Stimulated activated CD4-positive, alpha-beta T cell treated with anti-CD3 and anti-CD28 coated beads, Interleukin-4, amount 100 ng/mL, for 4 hours (primary cell): ENCODE data around the gene KRTAP10-9.
A peak's percentile ranks its signal among the peaks of the same experiment; 100 is the strongest.
"Not testable (repeated sequence)": the region's sequence is repeated elsewhere in the genome, so short reads cannot be mapped to it uniquely, and the experiment has no call there.

ENCODE experiments used
- DNase-seq, 2 experiments: peaks; one replicate each; pipeline ENCODE4 v3.0.0-alpha.2; 2020

KRTAP10-9 gene

DNA sequence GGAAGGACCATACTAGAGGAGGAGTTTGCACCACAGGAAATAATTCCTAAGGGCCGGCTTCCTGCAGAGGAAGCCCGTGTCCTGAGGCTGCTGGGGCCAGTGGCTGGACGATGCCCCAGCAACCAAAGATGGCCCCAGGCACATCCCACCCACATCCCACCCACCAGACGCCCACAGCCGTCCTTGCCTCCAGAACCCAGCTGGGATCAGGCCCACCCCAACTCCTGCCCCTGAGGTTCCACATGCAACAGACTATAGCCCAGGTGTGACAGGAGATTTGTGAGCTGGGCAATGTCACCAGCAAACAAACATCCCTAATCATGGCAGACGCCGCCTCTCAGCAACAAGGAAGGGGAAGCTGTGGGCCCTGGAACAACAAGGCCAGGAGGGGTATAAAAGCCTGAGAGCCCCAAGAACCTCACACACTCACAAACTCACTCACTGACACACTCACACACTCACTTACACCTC lies at the start of gene KRTAP10-9:
Gene KRTAP10-9 (plus strand): TSS at position 421 of the 471 bp plus-strand sequence. CDS start 79 bp downstream, outside the sequence.
- DNase-seq, result no peak

DNA sequence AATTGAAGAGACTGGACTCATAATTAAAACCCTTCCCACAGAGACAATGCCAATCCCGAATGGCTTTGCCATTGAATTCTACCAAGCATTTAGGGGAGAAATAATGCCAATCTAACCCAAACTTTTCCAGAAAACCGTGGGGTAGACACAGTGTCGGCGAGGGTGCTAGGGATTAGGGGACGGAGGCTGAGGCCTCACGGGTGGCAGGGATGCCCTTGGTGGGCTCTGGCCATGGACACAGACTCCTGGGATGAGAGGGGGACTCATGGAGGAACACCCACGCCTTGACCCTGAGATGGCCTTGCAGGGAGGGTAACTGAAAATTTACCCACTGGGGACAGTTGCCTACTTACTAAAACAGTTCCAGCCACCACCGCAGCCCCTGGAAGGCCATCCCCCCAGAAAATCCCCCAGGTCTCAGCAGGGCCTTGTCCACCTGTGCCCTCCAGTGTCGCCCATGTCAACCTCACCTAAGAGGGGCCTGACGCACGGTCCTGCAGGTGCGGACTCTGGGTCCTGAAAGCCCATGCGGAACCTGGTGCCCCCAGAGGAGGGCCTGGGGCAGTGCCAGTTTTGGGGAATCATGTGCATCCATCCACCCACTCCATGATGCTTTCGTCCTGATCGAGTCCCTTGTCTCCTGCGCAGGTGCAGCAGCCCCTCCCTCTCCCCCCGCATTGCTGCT lies 48.4 kb upstream of the KRTAP10-9 start:
- DNase-seq, result no peak

GRCh38 chr21:44579056-44579832 lies 47.6 kb upstream of the KRTAP10-9 start:
- no peak for DNase-seq

DNA sequence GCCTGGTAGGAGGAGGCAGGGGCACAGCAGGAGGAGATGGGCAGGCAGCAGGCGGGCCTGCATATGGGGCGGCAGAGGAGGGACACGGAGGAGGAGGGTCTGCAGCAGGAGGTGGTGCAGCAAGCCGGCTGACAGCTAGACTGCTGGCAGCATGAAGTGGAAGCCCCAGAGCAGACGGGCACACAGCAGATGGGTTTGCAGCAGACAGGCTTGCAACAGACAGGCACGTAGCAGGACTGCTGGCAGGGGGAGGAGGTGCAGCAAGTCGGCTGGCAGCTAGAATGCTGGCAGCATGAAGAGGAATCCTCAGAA lies 47.1 kb upstream of the KRTAP10-9 start:
- DNase-seq, result no peak

DNA sequence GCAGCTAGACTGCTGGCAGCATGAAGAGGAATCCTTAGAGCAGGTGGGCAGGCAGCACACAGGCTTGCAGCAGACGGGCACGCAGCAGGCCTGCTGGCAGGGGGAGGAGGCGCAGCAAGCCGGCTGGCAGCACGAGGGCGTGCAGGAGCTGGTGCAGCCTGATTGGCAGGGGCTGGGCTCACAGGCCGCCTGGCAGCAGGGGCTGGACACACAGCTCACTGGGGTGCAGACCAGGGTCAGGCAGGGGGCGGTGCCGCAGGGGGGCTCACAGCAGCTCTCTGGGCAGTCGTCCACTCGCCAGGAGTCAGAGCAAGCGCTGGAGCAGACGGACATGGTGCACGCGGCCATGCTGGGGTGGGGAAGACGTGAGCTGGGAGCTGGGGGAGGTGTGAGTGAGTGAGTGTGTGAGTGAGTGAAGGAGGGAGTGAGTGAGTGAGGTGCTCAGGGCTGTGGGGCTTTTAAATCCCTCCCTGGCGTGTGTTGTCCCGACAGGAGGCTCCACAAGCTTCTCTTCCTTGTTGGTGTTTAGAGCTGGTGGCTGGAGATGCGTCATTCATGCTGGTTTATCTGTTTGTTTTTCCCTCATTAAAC lies 46.6 kb upstream of the KRTAP10-9 start, which contains the start of gene KRTAP10-5:
Gene KRTAP10-5 (minus strand): TSS at position 374 of the 591 bp plus-strand sequence. CDS start 26 bp downstream, at position 348.
- DNase-seq, result not testable (repeated sequence)

GRCh38 chr21:44581158-44581557 lies 45.7 kb upstream of the KRTAP10-9 start:
- DNase-seq, result no peak

DNA sequence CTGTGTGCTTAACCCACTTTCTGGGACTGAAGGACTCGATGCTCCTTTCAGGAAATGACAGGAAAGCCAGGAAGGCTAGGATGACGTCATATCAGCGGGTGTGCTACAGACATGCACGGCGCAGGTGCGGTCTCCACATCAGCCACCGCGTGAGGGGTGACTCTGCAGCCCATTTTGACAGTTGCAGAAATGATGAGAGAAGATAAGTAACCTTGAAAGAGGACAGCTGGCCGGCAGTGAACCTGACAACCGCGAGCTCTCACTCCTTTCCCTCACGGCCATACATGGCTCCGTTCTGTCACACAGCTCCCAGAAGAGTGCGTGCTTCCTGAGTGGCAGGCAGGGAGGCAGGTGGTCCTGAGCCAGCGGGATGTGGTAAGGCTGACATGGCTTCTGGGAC lies 44.8 kb upstream of the KRTAP10-9 start:
- DNase-seq, result no peak

DNA sequence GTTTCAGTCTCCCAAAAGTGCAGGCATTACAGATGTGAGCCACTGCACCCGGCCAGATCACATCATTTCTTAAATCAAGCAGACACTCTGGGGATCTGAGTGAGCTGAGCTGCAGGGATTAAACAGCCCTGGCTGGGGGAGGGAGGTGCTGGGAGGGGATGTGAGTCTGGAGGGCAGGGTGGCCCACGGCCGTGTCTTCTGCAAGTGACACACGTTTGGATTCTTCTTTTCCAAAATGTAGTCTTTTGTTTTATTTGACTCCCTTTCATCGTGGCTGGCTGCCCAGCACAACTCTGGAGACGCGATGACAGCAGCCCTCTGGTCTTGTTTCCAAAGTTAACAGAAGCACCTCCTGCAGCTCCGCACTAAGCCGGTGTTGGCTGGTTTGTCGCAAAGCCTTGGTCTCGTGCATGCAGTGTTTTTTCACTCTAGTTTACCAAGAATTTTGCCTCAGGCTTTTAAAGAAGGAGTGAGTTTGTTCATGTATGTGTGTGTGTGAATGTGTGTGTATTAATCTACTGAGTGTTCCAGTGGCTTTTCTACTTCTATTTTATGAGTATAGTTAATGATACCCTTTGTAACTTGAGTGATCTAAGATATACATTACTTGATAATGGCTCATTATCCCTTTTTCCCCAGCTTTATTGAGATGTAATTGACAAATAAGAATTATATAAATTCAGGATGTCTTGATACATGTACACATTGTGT lies 43.6 kb upstream of the KRTAP10-9 start:
- DNase-seq, result no peak

- DNase-seq, result peak in 1 of 2 experiments; percentile 50
Observed at GRCh38 chr21:44583800-44584147, 43.1 kb upstream of the KRTAP10-9 start.

GRCh38 chr21:44585892-44586291 lies 41.0 kb upstream of the KRTAP10-9 start:
- DNase-seq, result no peak

DNA sequence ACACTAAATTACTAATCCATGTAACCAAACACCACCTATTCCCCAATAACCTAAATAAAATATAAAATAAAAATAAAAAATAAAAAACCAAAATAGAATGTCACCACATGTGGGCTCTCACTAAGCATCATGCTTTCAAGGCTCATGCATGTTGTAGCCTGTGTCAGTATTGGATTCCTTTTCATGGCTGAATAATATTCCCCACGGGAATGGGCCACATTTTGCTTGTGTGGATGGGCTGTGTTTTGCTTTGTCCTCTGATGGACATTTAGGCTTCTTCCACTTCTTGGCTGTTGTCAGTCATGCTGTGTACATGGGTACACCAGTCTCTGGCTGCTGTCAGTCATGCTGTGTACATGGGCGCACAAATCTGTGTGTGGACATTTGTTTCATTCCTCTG lies 37.8 kb upstream of the KRTAP10-9 start:
- DNase-seq, result no peak

DNA sequence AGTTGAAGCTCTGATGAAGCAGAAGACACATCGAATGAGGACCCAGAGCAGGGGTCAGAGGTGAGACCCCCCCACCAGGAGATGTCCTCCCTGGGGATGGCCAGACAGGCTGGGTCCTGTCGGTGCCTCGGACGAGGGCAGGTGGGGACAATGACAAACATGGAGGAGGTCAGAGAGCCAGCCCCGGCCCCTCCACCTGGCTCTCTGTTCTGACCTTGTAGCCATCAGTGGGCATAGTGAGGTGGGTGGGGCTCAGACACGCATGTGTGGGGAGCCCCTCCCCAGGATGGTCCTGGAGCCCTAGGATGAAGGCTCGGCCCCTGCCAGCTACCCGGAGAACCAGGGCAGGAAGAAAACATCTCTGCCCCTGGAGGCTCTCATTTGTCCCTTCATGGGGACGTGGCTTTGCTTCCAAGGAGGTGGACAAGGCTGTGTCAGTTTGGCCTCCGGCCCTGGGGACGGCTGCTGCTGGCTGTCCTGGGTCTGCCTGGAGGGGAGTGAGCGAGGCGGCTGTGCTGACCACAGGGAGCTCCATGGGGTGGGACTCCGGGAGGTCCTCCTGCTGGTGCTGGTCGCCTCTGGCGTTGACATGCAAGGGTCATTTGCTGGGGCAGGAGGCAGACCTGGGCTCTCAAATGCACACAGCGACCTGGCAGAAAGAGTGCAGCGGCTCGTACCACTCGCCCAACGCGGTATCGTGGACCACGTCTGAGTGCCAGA lies 37.1 kb upstream of the KRTAP10-9 start:
- no peak for DNase-seq

DNA sequence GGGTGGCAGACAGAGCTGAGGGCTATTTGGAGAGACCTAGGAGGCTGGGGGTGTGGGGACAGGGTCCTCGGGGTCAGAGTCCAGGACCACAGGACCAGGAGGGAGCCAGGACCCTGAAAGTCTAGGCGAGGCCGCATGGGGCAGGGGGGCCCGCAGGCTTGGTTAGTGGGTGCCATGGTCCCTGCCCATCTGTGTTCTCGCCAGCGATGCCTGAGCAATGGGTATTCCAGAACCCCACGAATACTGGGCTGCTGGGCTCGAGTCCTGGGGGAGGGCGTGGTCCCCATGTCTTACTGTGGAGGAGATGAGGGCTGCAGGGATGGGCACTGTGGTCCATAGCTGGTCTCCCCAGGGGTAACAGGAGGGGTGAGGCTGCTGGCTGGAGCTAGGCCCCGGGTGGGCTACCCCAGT lies 36.6 kb upstream of the KRTAP10-9 start:
- DNase-seq, result no peak

DNA sequence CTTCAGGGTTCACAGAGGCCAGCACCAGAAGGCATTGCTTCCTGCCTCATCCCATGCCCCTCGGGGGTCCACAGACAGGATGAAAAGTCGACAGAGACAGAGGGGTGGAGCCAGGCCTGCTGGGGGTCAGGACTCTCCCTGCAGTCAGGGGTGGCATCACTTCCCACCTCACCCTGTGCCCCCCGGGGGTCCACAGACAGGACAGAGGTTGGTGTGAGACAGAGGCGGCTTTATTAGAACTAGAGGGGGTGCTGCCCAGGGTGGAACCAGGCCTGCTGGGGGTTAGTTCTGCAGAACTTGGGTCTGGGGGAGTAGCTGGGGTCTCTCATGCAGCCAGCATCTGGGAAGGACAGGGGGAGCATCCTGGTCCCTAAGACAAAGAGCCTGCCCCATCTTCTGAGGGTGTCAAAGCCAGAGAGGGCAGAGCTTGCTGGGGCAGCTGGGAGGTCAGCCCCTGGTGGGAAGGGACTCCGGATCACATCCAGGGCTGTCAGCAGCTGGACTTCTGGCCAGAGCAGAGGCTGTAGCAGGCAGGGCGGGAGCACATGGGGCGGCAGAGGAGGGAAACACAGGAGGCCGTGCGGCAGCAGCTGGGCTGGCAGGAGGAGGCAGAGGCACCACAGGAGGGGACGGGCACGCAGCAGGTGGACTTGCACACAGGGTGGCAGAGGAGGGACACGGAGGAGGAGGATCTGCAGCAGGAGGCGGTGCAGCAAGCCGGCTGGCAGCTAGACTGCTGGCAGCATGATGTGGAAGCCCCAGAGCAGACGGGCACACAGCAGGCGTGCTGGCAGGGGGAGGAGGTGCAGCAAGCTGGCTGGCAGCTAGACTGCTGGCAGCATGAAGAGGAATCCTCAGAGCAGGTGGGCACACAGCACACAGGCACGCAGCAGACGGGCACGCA lies 35.7 kb upstream of the KRTAP10-9 start:
- not testable (repeated sequence) for DNase-seq

DNA sequence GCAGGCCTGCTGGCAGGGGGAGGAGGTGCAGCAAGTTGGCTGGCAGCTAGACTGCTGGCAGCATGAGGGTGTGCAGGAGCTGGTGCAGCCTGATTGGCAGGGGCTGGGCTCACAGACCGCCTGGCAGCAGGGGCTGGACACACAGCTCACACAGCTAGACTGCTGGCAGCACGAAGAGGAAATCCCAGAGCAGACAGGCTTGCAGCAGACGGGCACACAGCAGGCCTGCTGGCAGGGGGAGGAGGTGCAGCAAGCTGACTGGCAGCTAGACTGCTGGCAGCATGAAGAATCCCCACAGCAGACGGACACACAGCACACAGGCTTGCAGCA lies 35.1 kb upstream of the KRTAP10-9 start:
- not testable (repeated sequence) for DNase-seq

- no peak for DNase-seq
Observed at GRCh38 chr21:44592446-44593311, 34.2 kb upstream of the KRTAP10-9 start, which contains the start of gene KRTAP10-6. Gene KRTAP10-6, minus strand, starts transcription at chr21:44592505. Its CDS starts 21 bp downstream, at chr21:44592484.

GRCh38 chr21:44593598-44594405 lies 33.1 kb upstream of the KRTAP10-9 start:
- DNase-seq, result no peak

DNA sequence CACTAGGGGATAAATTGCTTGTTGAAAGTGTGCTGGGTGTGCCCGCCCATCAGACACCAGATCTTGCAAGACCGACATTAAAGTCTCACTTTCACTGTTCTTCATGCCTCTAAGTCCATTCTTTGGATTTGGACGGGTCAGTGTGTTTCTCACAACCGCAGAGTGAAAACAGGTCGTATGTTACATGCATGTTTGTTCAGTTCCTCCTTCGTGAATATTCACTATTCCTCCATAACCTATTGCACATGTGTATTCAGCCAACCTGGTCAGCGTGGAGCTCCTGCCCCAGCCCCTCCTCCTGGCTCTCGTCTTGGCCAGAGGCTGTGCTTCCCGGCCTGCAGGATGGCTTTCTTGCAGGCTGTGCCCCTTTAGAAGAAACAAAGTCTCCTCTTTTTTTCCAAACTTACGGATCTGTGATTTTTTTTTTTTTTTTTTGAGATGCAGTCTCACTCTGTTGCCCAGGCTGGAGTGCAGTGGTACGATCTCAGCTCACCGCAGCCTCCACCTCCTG lies 32.4 kb upstream of the KRTAP10-9 start:
- no peak for DNase-seq

- no peak for DNase-seq
Observed at GRCh38 chr21:44595524-44595923, 31.4 kb upstream of the KRTAP10-9 start.
